HepG2 (cell line): ENCODE data around the gene TRAIP. TPM values are rescaled to one million over a fixed set of nuclear protein-coding genes. Genes with fewer than 3 reads are reported as not detected.

Experiments
- BORCS8-MEF2B ChIP-seq: sonication (generic); formaldehyde crosslinking; IDR thresholded peaks from 2 replicates; pipeline ENCODE4 v1.8.0; 2022; ENCODE audit warnings: mild to moderate bottlenecking, missing genetic modification reagents
- CHD4 ChIP-seq: fragments of 200-600 bp; sonication (generic); IDR thresholded peaks from 2 replicates; pipeline ENCODE4 v1.7.0; 2017; ENCODE audit warnings: mild to moderate bottlenecking, low read length, borderline replicate concordance
- FOXA3 ChIP-seq: IDR thresholded peaks from 2 replicates; pipeline ENCODE4 v1.6.1; 2016; ENCODE audit warnings: missing genetic modification reagents, missing compliant biosample characterization
- HNRNPL ChIP-seq: fragments of 200-400 bp; formaldehyde crosslinking; IDR thresholded peaks from 2 replicates; pipeline ENCODE4 v1.6.1; 2017; ENCODE audit warnings: mild to moderate bottlenecking, low read depth, low read length
- KDM3A ChIP-seq: IDR thresholded peaks from 2 replicates; pipeline ENCODE4 v1.6.1; 2018; ENCODE audit warnings: low read depth, missing compliant biosample characterization
- KMT2A ChIP-seq: sonication (generic); formaldehyde crosslinking; IDR thresholded peaks from 2 replicates; pipeline ENCODE4 v1.4.0; 2020; ENCODE audit warnings: missing genetic modification reagents
- MXI1 ChIP-seq: IDR thresholded peaks from 3 replicates; pipeline ENCODE4 v1.6.1; 2012; ENCODE audit warnings: low read depth, low read length, inconsistent platforms, borderline replicate concordance
- MYNN ChIP-seq: sonication (generic); formaldehyde crosslinking; IDR thresholded peaks from 2 replicates; pipeline ENCODE4 v1.4.0; 2020; ENCODE audit warnings: mild to moderate bottlenecking, low read depth, missing genetic modification reagents
- NFE2 ChIP-seq: sonication (generic); formaldehyde crosslinking; IDR thresholded peaks from 2 replicates; pipeline ENCODE4 v1.4.0; 2020; ENCODE audit warnings: missing genetic modification reagents
- NFE2L2 ChIP-seq: fragments of 150-350 bp; IDR thresholded peaks from 2 replicates; pipeline ENCODE4 v1.6.1; 2014; ENCODE audit warnings: low read length
- PHF5A ChIP-seq: IDR thresholded peaks from one replicate; pipeline ENCODE4 v1.6.1; 2018; ENCODE audit warnings: low read depth, missing genetic modification reagents; ENCODE audit not compliant: unreplicated experiment
- RBFOX2 ChIP-seq: fragments of 200-400 bp; formaldehyde crosslinking; IDR thresholded peaks from 2 replicates; pipeline ENCODE4 v1.6.1; 2017; ENCODE audit warnings: low read depth, mild to moderate bottlenecking, low read length
- SMAD3 ChIP-seq: sonication (generic); formaldehyde crosslinking; IDR thresholded peaks from 2 replicates; pipeline ENCODE4 v1.4.0; 2020; ENCODE audit warnings: missing genetic modification reagents
- SMARCC2 ChIP-seq: fragments of 450-650 bp; IDR thresholded peaks from 2 replicates; pipeline ENCODE4 v1.6.1; 2017; ENCODE audit warnings: antibody characterized with exemption, mild to moderate bottlenecking
- TCF12 ChIP-seq, 2 experiments: fragments of 450-650 bp in 1 of 2; sonication (generic) in 1 of 2; formaldehyde crosslinking in 1 of 2; IDR thresholded peaks; 2 replicates each; pipeline versions ENCODE4 v1.6.1 to v1.8.0; 2017 to 2022; ENCODE audit warnings: antibody characterized with exemption in 1 of 2, mild to moderate bottlenecking in 1 of 2, missing genetic modification reagents in 1 of 2, moderate library complexity in 1 of 2
- TRIM24 ChIP-seq: sonication (generic); formaldehyde crosslinking; IDR thresholded peaks from 2 replicates; pipeline ENCODE4 v1.8.0; 2022; ENCODE audit warnings: mild to moderate bottlenecking, missing genetic modification reagents
- U2AF1 ChIP-seq: fragments of 200-400 bp; formaldehyde crosslinking; optimal IDR thresholded peaks from 2 replicates; pipeline ENCODE3; 2017; ENCODE audit warnings: mild to moderate bottlenecking, low read depth, low read length
- ZBTB20 ChIP-seq: sonication (generic); formaldehyde crosslinking; IDR thresholded peaks from 2 replicates; pipeline ENCODE4 v1.8.1; 2023; ENCODE audit warnings: missing genetic modification reagents, low read depth, mild to moderate bottlenecking, borderline replicate concordance
- ZMAT5 ChIP-seq: sonication (generic); formaldehyde crosslinking; IDR thresholded peaks from 2 replicates; pipeline ENCODE4 v1.5.0; 2020; ENCODE audit warnings: mild to moderate bottlenecking, low read depth, missing genetic modification reagents, borderline replicate concordance
- ZMYM4 ChIP-seq: sonication (generic); formaldehyde crosslinking; IDR thresholded peaks from 2 replicates; pipeline ENCODE4 v1.8.1; 2023; ENCODE audit warnings: mild to moderate bottlenecking, missing genetic modification reagents
- ZNF138 ChIP-seq: sonication (generic); formaldehyde crosslinking; IDR thresholded peaks from 2 replicates; pipeline ENCODE4 v1.5.0; 2020; ENCODE audit warnings: mild to moderate bottlenecking, low read depth, missing genetic modification reagents
- ZNF232 ChIP-seq: sonication (generic); formaldehyde crosslinking; IDR thresholded peaks from 2 replicates; pipeline ENCODE4 v1.4.0; 2020; ENCODE audit warnings: missing genetic modification reagents, borderline replicate concordance
- ZNF564 ChIP-seq: sonication (generic); formaldehyde crosslinking; IDR thresholded peaks from 2 replicates; pipeline ENCODE4 v1.8.1; 2023; ENCODE audit warnings: mild to moderate bottlenecking, missing genetic modification reagents
- ZNF597 ChIP-seq: sonication (generic); formaldehyde crosslinking; IDR thresholded peaks from 2 replicates; pipeline ENCODE4 v1.5.0; 2020; ENCODE audit warnings: missing genetic modification reagents
- ZNF687 ChIP-seq: sonication (generic); formaldehyde crosslinking; IDR thresholded peaks from 2 replicates; pipeline ENCODE4 v1.5.1; 2020; ENCODE audit warnings: mild to moderate bottlenecking, missing genetic modification reagents, moderate library complexity
- ZNF839 ChIP-seq: sonication (generic); formaldehyde crosslinking; IDR thresholded peaks from 2 replicates; pipeline ENCODE4 v1.4.0; 2020; ENCODE audit warnings: missing genetic modification reagents, mild to moderate bottlenecking, borderline replicate concordance
- polyA plus RNA-seq, 8 experiments: library from polyadenylated mRNA; depleted of rRNA in 3 of 8; stranded (reverse) in 7 of 8; unstranded in 1 of 8; fragments of >200 nt; fragmentation: Illumina TruSeq in 4 of 8; extraction: Trizol in 4 of 8; gene quantifications; 2 replicates each; pipeline versions ENCODE4 v1.2.1 to v1.2.3, GENCODE V29; 2011 to 2016; ENCODE audit warnings: low read depth in 4 of 8, missing spikeins in 1 of 8, mixed read lengths in 1 of 8; ENCODE audit not compliant: insufficient read depth in 1 of 8
- total RNA-seq, 5 experiments: library from RNA; depleted of rRNA; stranded (reverse); fragments of >200 nt; fragmentation: Illumina TruSeq; extraction: Trizol; gene quantifications; 2 replicates each; pipeline ENCODE4 v1.2.3, GENCODE V29; 2016; ENCODE audit warnings: low read depth in 1 of 5

Gene TRAIP
- total and polyA plus RNA-seq, 2 of the 13 experiments (the other 11 are each of a cell fraction or from before 2014, with no cell fraction given), result 13.9 to 23.9 TPM

- peak; percentile 84; the same call in 1 of the 2 replicates for TF ChIP-seq ZNF687 (CRISPR knock-in tag)
- 0 out of 2 replicates have a peak, but pooled peaks have one; percentile 23 for TF ChIP-seq HNRNPL
- TF ChIP-seq ZBTB20 (CRISPR knock-in tag), result 0 out of 2 replicates have a peak, but pooled peaks have one; percentile 44
- TF ChIP-seq SMAD3 (CRISPR knock-in tag), result peak; percentile 63; the same call in 1 of the 2 replicates
- TF ChIP-seq U2AF1, result peak; percentile 22
- peak; percentile 67; the same call in 1 of the 2 replicates for TF ChIP-seq KMT2A (CRISPR knock-in tag)
- no peak for TF ChIP-seq TCF12 (IDR thresholded peaks at IDR 0.05)
- TF ChIP-seq TCF12 (CRISPR knock-in tag; IDR thresholded peaks at IDR 0.05), result no peak
- TF ChIP-seq MXI1, result peak; percentile 46; the same call in 1 of the 3 replicates
- peak; percentile 3; the same call in 1 of the 2 replicates for TF ChIP-seq BORCS8-MEF2B (CRISPR knock-in tag)
- TF ChIP-seq PHF5A, result peak; percentile 72
- TF ChIP-seq ZMAT5 (CRISPR knock-in tag), result no peak
- no peak for TF ChIP-seq SMARCC2
- no peak for TF ChIP-seq FOXA3
- TF ChIP-seq ZNF232, result no peak
- no peak for TF ChIP-seq NFE2 (CRISPR knock-in tag)
- TF ChIP-seq RBFOX2, result peak; percentile 50; the same call in 1 of the 2 replicates
- peak; percentile 9; the same call in 1 of the 2 replicates for TF ChIP-seq ZNF138 (CRISPR knock-in tag)
- no peak for TF ChIP-seq CHD4
- TF ChIP-seq MYNN (CRISPR knock-in tag), result no peak
- no peak for TF ChIP-seq ZNF564 (CRISPR knock-in tag)
- peak; percentile 79; the same call in 1 of the 2 replicates for TF ChIP-seq KDM3A
- peak; percentile 86; the same call in 1 of the 2 replicates for TF ChIP-seq ZNF839 (CRISPR knock-in tag)
- no peak for TF ChIP-seq TRIM24 (CRISPR knock-in tag)
- TF ChIP-seq ZMYM4 (CRISPR knock-in tag), result peak; percentile 51; the same call in 1 of the 2 replicates
- TF ChIP-seq ZNF597 (CRISPR knock-in tag), result no peak
- TF ChIP-seq NFE2L2, result no peak
Measured at GRCh38 chr3:49802719-49803464, 53.5 kb downstream of the TRAIP start, which contains the start of gene INKA1 (continued).
